ENCODE data around the gene PPP1R37.

Gene PPP1R37

DNA sequence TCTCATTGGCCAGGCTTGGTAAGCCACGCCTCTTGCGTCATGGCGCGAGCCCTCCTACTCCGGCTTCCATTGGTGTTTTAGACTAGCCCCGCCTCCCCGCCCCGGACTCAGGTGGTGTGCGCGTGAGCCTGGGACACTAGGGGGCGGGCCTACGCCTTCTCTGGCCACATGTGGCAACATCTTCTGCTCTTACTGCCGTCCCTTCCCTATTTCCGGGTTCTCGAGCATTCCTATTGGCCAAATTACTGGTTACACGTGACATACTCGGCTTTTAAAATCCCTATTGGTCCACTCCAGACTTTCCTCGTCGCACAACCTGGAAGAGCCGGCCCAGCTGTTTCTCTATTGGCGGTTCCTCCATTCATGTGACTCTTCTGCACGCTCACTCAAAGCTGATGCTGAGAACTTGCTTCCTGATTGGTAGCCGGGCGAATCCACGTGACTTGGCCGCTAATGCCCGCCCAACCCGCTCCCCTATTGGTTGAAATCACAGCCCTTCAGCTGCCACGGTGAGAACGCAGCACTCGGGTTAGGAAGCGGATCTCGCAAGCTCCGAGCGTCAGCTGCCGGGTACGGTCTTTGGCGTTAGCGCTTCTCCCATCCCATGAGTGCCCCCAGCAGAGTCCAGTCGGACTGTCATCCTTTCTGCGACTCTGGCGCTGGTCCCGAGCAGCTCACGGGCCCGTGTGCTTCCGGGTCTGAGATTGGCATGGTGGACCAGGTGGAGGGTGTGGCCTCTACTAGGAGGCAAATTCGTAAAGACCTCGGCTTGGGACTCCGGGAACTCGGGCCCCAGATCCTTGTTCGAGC lies 85.5 kb downstream of the PPP1R37 start, which contains the start of gene BLOC1S3:
Gene BLOC1S3, plus strand, starts transcription at position 523 of the 810 bp plus-strand sequence. CDS start 513 bp downstream, outside the sequence.
- H3K4me1 Mint-ChIP-seq = peaks cover 19% of the 10 kb centered on the region
- peak within 1 kb of the TSS; percentile 31 to 88 (median 71) for H3K27ac Mint-ChIP-seq
- peak within 1 kb of the TSS; percentile 89 to 91 (median 90) for H3K4me3 Mint-ChIP-seq
- H3K27me3 Mint-ChIP-seq (ENCODE audit: low read depth) = no peaks in the 10 kb centered on the region
- H3K36me3 Mint-ChIP-seq (ENCODE audit: low read depth) = peaks cover 4% of the 10 kb centered on the region
- TF ChIP-seq, protein P1, sequence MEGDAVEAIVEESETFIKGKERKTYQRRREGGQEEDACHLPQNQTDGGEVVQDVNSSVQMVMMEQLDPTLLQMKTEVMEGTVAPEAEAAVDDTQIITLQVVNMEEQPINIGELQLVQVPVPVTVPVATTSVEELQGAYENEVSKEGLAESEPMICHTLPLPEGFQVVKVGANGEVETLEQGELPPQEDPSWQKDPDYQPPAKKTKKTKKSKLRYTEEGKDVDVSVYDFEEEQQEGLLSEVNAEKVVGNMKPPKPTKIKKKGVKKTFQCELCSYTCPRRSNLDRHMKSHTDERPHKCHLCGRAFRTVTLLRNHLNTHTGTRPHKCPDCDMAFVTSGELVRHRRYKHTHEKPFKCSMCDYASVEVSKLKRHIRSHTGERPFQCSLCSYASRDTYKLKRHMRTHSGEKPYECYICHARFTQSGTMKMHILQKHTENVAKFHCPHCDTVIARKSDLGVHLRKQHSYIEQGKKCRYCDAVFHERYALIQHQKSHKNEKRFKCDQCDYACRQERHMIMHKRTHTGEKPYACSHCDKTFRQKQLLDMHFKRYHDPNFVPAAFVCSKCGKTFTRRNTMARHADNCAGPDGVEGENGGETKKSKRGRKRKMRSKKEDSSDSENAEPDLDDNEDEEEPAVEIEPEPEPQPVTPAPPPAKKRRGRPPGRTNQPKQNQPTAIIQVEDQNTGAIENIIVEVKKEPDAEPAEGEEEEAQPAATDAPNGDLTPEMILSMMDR (IDR thresholded peaks at IDR 0.05; ENCODE audit: unreplicated experiment in 3 of 3) = peak in 2 of 3 experiments; percentile 25 to 48
- no peaks in the 10 kb centered on the region for H3K9me3 Mint-ChIP-seq

DNA sequence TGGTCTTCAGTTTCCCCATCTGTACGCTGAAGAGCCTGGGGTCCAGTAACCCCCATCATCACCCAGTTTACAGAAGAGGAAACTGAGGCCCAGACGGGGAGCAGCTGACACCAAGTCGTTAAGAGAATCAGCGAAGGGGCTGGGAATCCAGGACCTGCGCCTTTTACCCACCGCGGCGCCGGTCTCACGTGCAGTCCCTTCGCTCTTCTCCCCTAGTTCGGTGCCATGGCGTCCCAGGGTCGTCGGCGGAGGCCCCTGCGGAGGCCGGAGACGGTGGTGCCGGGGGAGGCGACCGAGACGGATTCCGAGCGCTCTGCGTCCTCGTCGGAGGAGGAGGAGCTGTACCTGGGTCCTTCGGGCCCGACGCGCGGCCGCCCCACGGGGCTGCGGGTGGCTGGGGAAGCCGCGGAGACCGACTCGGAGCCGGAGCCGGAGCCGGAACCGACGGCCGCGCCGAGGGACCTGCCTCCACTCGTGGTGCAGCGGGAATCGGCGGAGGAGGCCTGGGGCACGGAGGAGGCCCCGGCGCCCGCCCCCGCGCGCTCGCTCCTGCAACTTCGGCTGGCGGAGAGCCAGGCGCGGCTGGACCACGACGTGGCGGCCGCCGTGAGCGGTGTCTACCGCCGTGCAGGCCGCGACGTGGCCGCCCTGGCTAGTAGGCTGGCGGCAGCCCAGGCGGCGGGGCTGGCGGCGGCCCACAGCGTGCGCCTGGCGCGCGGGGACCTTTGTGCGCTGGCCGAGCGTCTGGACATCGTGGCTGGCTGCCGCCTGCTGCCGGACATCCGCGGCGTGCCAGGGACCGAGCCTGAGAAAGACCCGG lies 86.3 kb downstream of the PPP1R37 start:
- peaks cover 19% of the 10 kb centered on the region for H3K4me1 Mint-ChIP-seq
- peaks cover 4% of the 10 kb centered on the region for H3K36me3 Mint-ChIP-seq (ENCODE audit: low read depth)
- no peaks in the 10 kb centered on the region for H3K27me3 Mint-ChIP-seq (ENCODE audit: low read depth)
- no peaks in the 10 kb centered on the region for H3K9me3 Mint-ChIP-seq
- peak overlapping the region; percentile 89 to 91 (median 90) for H3K4me3 Mint-ChIP-seq
- H3K27ac Mint-ChIP-seq = peak overlapping the region in 1 of 3 experiments; percentile 88
- TF ChIP-seq, protein P1 (IDR thresholded peaks at IDR 0.05; ENCODE audit: unreplicated experiment in 3 of 3) = no peak

DNA sequence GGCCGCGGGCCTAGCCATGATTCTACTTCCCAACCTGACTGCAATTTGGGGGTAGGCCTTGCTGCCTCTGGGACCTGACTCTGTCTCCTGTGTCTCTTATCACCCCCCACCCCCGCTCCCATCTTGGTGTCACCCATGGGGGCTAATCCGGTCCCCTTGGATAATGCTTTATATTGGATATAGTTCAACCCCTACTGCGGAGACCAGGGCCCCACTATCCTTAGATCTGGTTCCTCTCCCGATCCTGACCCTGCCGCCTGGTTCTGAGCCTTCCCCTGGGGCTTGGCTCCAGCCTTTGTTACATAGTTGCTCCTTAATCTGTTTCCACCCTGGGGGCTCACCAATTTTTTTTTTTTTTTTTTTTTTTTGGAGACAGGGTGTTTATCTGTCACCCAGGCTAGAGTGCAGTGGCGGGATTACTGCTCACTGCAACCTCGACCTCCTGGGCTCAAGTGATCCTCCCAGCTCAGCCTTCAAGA lies 87.0 kb downstream of the PPP1R37 start:
- no peaks in the 10 kb centered on the region for H3K9me3 Mint-ChIP-seq

DNA sequence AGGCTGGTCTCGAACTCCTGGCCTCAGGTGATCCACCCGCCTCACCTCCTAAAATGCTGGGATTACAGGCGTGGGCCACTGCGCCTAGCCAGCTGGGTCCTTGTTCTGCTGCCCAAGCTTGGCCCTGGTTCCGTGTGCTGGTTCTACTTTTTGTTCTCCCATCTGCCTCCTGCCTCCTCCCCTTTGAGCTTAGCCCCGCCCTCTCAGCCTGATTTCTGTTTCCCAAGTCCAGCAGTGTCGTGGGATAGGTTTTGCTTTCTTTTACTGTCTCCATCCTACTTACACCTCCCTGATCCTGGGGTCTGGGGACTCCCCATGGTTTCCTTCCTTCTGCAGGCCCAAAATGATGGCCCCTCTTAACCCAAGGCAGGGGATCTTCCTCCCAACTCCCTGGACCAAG lies 88.0 kb downstream of the PPP1R37 start:
- TF ChIP-seq, protein P1 (IDR thresholded peaks at IDR 0.05; ENCODE audit: unreplicated experiment in 3 of 3) = no peak
- no peaks in the 10 kb centered on the region for H3K27me3 Mint-ChIP-seq (ENCODE audit: low read depth)
- H3K27ac Mint-ChIP-seq = no peak overlapping the region
- H3K4me1 Mint-ChIP-seq = peaks cover 13% of the 10 kb centered on the region
- no peaks in the 10 kb centered on the region for H3K9me3 Mint-ChIP-seq
- H3K4me3 Mint-ChIP-seq = peak overlapping the region; percentile 83 to 86 (median 86)
- peaks cover 4% of the 10 kb centered on the region for H3K36me3 Mint-ChIP-seq (ENCODE audit: low read depth)

More for the DNA sequence above, 87.0 kb downstream of the PPP1R37 start:
- TF ChIP-seq, protein P1 (IDR thresholded peaks at IDR 0.05; ENCODE audit: unreplicated experiment in 3 of 3) = no peak
- H3K27ac Mint-ChIP-seq = peak overlapping the region in 1 of 3 experiments; percentile 32
- peak overlapping the region; percentile 83 to 86 (median 86) for H3K4me3 Mint-ChIP-seq
- peaks cover 4% of the 10 kb centered on the region for H3K36me3 Mint-ChIP-seq (ENCODE audit: low read depth)
- peaks cover 19% of the 10 kb centered on the region for H3K4me1 Mint-ChIP-seq
- no peaks in the 10 kb centered on the region for H3K27me3 Mint-ChIP-seq (ENCODE audit: low read depth)

DNA sequence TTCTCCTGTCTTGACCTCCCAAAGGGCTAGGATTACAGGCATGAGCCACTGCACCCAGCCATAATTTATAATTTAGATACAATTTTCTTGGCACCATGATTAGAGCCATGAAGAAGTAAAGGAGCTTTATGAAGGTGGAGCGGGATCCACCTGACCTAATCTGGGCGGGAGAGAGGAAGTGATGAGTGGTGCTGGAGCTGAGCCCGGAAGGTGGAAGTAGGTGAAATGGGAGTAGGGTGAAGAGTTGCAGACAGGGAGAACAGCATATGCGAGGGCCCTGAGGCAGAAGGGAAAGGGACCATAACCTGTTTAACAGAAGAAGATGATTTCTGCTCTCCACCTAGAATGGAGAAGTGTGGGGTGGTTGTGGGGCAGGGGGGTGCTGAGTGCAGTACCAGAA lies 89.8 kb downstream of the PPP1R37 start:
- Mint-ChIP-seq H3K9me3 (no peaks in the 10 kb centered on the region), H3K4me3 (peak overlapping the region in 1 of 3 experiments; percentile 19), H3K27ac (no peak overlapping the region), H3K4me1 (peaks cover 13% of the 10 kb centered on the region), H3K36me3 (ENCODE audit: low read depth) (peaks cover 4% of the 10 kb centered on the region), H3K27me3 (ENCODE audit: low read depth) (peaks cover 3% of the 10 kb centered on the region)
- TF ChIP-seq, protein P1 (IDR thresholded peaks at IDR 0.05; ENCODE audit: unreplicated experiment in 3 of 3) = no peak
